AG04450 (cell line): ENCODE data around the gene OBSL1. TPM values are rescaled to one million over a fixed set of nuclear protein-coding genes. Genes with fewer than 3 reads are reported as not detected.
A peak's percentile ranks its signal among the peaks of the same experiment; 100 is the strongest.

ENCODE experiments used
- CTCF ChIA-PET: fragments of 300-600, 350-600 bp; formaldehyde crosslinking; extraction: SDS; loops from one replicate; lab custom pipeline; 2022; ENCODE audit warnings: antibody characterized with exemption, inconsistent platforms; lab: Charles Lee
- POLR2A ChIA-PET: fragments of 350-600 bp; formaldehyde crosslinking; extraction: SDS; loops from one replicate; lab custom pipeline; 2021; ENCODE audit warnings: antibody characterized with exemption, inconsistent platforms; lab: Yijun Ruan, JAX
- DNase-seq: peaks from one replicate; pipeline ENCODE4 v3.0.0-alpha.2; 2011; ENCODE audit warnings: low read depth, low spot score
- H3K27ac ChIP-seq: one replicate; pipeline ENCODE4 v1.5.1; 2012; ENCODE audit warnings: low read depth, low read length, control low read depth
- H3K27me3 ChIP-seq: one replicate; pipeline ENCODE4 v1.6.0; 2012; ENCODE audit warnings: low read length; ENCODE audit not compliant: control insufficient read depth, insufficient read depth
- H3K4me3 ChIP-seq: 2 replicates; pipeline ENCODE4 v1.5.1; 2011; ENCODE audit warnings: mild to moderate bottlenecking, low read depth, low read length, control low read depth
- H3K9me3 ChIP-seq: 2 replicates; pipeline ENCODE4 v1.5.1; 2012; ENCODE audit warnings: low read length; ENCODE audit not compliant: control insufficient read depth, insufficient read depth
- CTCF ChIP-seq: IDR thresholded peaks from 2 replicates; pipeline ENCODE4 v1.5.1; 2011; ENCODE audit warnings: low read depth, low read length, control low read depth, inconsistent platforms
- polyA plus RNA-seq: library from polyadenylated mRNA; depleted of rRNA; stranded (reverse); fragments of >200 nt; gene quantifications from 2 replicates; pipeline ENCODE4 v1.2.3, GENCODE V29; 2011

The OBSL1 gene
- polyA plus RNA-seq, 1 experiment = 35.5 TPM

GRCh38 chr2:219543596-219544358, 27.6 kb downstream of the OBSL1 start, which contains the start of the genes CHPF and TMEM198:
Gene CHPF (minus strand): TSS chr2:219543809. CDS start chr2:219543538, 271 bp downstream.
Gene TMEM198 (plus strand): TSS chr2:219544028. CDS start chr2:219544728, 700 bp downstream.
- CTCF ChIA-PET = interaction anchor here (0.7 to 4.4 kb wide), 5 partner anchors 14 to 98 kb away, joined by 3 to 30 read pairs (median 4); no protein-coding TSS in a partner anchor
- POLR2A ChIA-PET = interaction anchor here (1.2 to 1.6 kb wide), 4 partner anchors 9 to 54 kb away, joined by 5 to 10 read pairs (median 8); partner anchors contain the start of genes OBSL1 and STK11IP
- Histone ChIP-seq H3K9me3 (no peaks in the 10 kb centered on the region; the same call in 1 of the 2 replicates), H3K27me3 (no peaks in the 10 kb centered on the region), H3K27ac (peak within 1 kb of the TSS; percentile 78), H3K4me3 (peak within 1 kb of the TSS; percentile 75)
- TF ChIP-seq CTCF = no peak
- peak; percentile 95 for DNase-seq

GRCh38 chr2:219542931-219543595, 28.3 kb downstream of the OBSL1 start:
- TF ChIP-seq CTCF = no peak
- no peak for DNase-seq
- Histone ChIP-seq H3K27me3 (no peaks in the 10 kb centered on the region), H3K4me3 (peak overlapping the region; percentile 75), H3K27ac (peak overlapping the region; percentile 78), H3K9me3 (no peaks in the 10 kb centered on the region; the same call in 1 of the 2 replicates)
- CTCF ChIA-PET = interaction anchor here (1.0 to 4.4 kb wide), 4 partner anchors 17 to 101 kb away, joined by 5 to 30 read pairs (median 6); no protein-coding TSS in a partner anchor
- POLR2A ChIA-PET = interaction anchor here (1.2 to 1.6 kb wide), 4 partner anchors 9 to 55 kb away, joined by 5 to 10 read pairs (median 8); partner anchors contain the start of genes OBSL1 and STK11IP

GRCh38 chr2:219541611-219542180, 29.6 kb downstream of the OBSL1 start:
- TF ChIP-seq CTCF = peak; percentile 83
- no peak overlapping the region for H3K27ac ChIP-seq
- no peaks in the 10 kb centered on the region for H3K27me3 ChIP-seq
- ChIA-PET CTCF (interaction anchor here (0.5 to 4.4 kb wide), 35 partner anchors 11 to 1157 kb away, joined by 3 to 43 read pairs (median 4); partner anchors contain the start of genes ASIC4, OBSL1 and STK11IP), POLR2A (no interaction called here)
- no peak for DNase-seq
- no peaks in the 10 kb centered on the region for H3K9me3 ChIP-seq
- H3K4me3 ChIP-seq = peak overlapping the region; percentile 23; the same call in 1 of the 2 replicates

- no peaks in the 10 kb centered on the region for H3K9me3 ChIP-seq
- no peak overlapping the region for H3K4me3 ChIP-seq
- no peaks in the 10 kb centered on the region for H3K27me3 ChIP-seq
- no peak for TF ChIP-seq CTCF
- no peak overlapping the region for H3K27ac ChIP-seq
- CTCF ChIA-PET = interaction anchor here (0.6 to 3.2 kb wide), 30 partner anchors 11 to 1157 kb away, joined by 3 to 43 read pairs (median 4); partner anchors contain the start of genes ASIC4, OBSL1 and STK11IP
- DNase-seq = no peak
- POLR2A ChIA-PET = interaction anchor here (0.5 kb wide), 1 partner anchor 21 kb away, joined by 3 read pairs; no protein-coding TSS in a partner anchor
Measured at GRCh38 chr2:219540784-219541504, 30.4 kb downstream of the OBSL1 start.
